Endometrial microvascular endothelial cells (primary cell): Measurements from ENCODE around the gene LRRC4C. TPM values are rescaled to one million over a fixed set of nuclear protein-coding genes. Genes with fewer than 3 reads are reported as not detected.

Experiments used
- in situ Hi-C: cut with HindIII; loops from 2 replicates; pipeline ENCODE4 v1.10.0; 2017; ENCODE audit warnings: low sequenced_read_pairs, low pct_unique_long_range_greater_than_20kb; ENCODE audit errors: inconsistent ontology term
- total RNA-seq: library from RNA; depleted of rRNA; stranded (reverse); fragments of >200 nt; gene quantifications from one replicate; pipeline ENCODE4 v1.2.3, GENCODE V29; 2015; ENCODE audit errors: inconsistent ontology term

The LRRC4C gene
- total RNA-seq, result not detected

- in situ Hi-C loops, result no loop called here
Observed at GRCh38 chr11:41459465-41460401, at the start of gene LRRC4C. Gene LRRC4C (minus strand): TSS chr11:41459652.

GRCh38 chr11:41508121-41508520 is 48.7 kb upstream of the LRRC4C start:
- in situ Hi-C loops, result loop anchor here (25.0 kb wide), 1 partner anchor 1004 kb away; no protein-coding TSS in a partner anchor

- in situ Hi-C loops, result no loop called here
Observed at GRCh38 chr11:41499429-41499828, 40.0 kb upstream of the LRRC4C start.

GRCh38 chr11:41498726-41499125 is 39.3 kb upstream of the LRRC4C start:
- in situ Hi-C loops, result no loop called here

- in situ Hi-C loops, result no loop called here
Observed at GRCh38 chr11:41497974-41498373, 38.5 kb upstream of the LRRC4C start.

GRCh38 chr11:41494716-41495115 is 35.3 kb upstream of the LRRC4C start:
- in situ Hi-C loops, result no loop called here

GRCh38 chr11:41486424-41486823 is 27.0 kb upstream of the LRRC4C start:
- in situ Hi-C loops, result no loop called here

GRCh38 chr11:41483956-41484355 is 24.5 kb upstream of the LRRC4C start:
- in situ Hi-C loops, result no loop called here

- in situ Hi-C loops, result no loop called here
Observed at GRCh38 chr11:41479179-41479578, 19.7 kb upstream of the LRRC4C start.

- in situ Hi-C loops, result no loop called here
Observed at GRCh38 chr11:41461057-41461681, 1.7 kb upstream of the LRRC4C start.

GRCh38 chr11:41458641-41459040 is 811 bp downstream of the LRRC4C start:
- in situ Hi-C loops, result no loop called here

GRCh38 chr11:41458154-41458553 is 1.3 kb downstream of the LRRC4C start:
- in situ Hi-C loops, result no loop called here

GRCh38 chr11:41457216-41458014 is 2.0 kb downstream of the LRRC4C start:
- in situ Hi-C loops, result no loop called here

GRCh38 chr11:41456269-41456668 is 3.2 kb downstream of the LRRC4C start:
- in situ Hi-C loops, result no loop called here

- in situ Hi-C loops, result no loop called here
Observed at GRCh38 chr11:41451011-41451410, 8.4 kb downstream of the LRRC4C start.

GRCh38 chr11:41449483-41450050 is 9.9 kb downstream of the LRRC4C start:
- in situ Hi-C loops, result no loop called here

- in situ Hi-C loops, result no loop called here
Observed at GRCh38 chr11:41446566-41446965, 12.9 kb downstream of the LRRC4C start.

- in situ Hi-C loops, result no loop called here
Observed at GRCh38 chr11:41446107-41446506, 13.3 kb downstream of the LRRC4C start.

- in situ Hi-C loops, result no loop called here
Observed at GRCh38 chr11:41437006-41437490, 22.4 kb downstream of the LRRC4C start.
